ENCODE data around the gene WDR11.

WDR11 gene

GRCh38 chr10:120850911-120851865 lies at the start of gene WDR11:
TSS of gene WDR11 (plus strand) at chr10:120851362. CDS start at chr10:120851421, 59 bp downstream.
- peaks cover 45% of the 10 kb centered on the region for H3K4me1 Mint-ChIP-seq (ENCODE audit: low read depth)
- peaks cover 3% of the 10 kb centered on the region for H3K9me3 Mint-ChIP-seq
- H3K36me3 Mint-ChIP-seq (ENCODE audit: low read depth): peaks cover 29% of the 10 kb centered on the region

GRCh38 chr10:120802935-120803334 lies 48.2 kb upstream of the WDR11 start:
- Mint-ChIP-seq H3K9me3 (no peaks in the 10 kb centered on the region), H3K27ac (no peak overlapping the region), H3K4me1 (ENCODE audit: low read depth) (no peaks in the 10 kb centered on the region), H3K4me3 (no peak overlapping the region), H3K27me3 (no peaks in the 10 kb centered on the region), H3K36me3 (ENCODE audit: low read depth) (no peaks in the 10 kb centered on the region)

More at GRCh38 chr10:120850911-120851865, at the start of gene WDR11:
- Mint-ChIP-seq H3K4me3 (peak within 1 kb of the TSS; percentile 99), H3K27ac (peak within 1 kb of the TSS; percentile 98), H3K27me3 (no peaks in the 10 kb centered on the region)

GRCh38 chr10:120803972-120804371 lies 47.2 kb upstream of the WDR11 start:
- Mint-ChIP-seq H3K4me1 (ENCODE audit: low read depth) (no peaks in the 10 kb centered on the region), H3K27ac (no peak overlapping the region), H3K4me3 (no peak overlapping the region), H3K36me3 (ENCODE audit: low read depth) (no peaks in the 10 kb centered on the region), H3K9me3 (no peaks in the 10 kb centered on the region), H3K27me3 (no peaks in the 10 kb centered on the region)

- H3K27me3 Mint-ChIP-seq: no peaks in the 10 kb centered on the region
These were observed 45.9 kb upstream of the WDR11 start for GRCh38 chr10:120805014-120805812.

GRCh38 chr10:120806081-120806480 lies 45.1 kb upstream of the WDR11 start:
- Mint-ChIP-seq H3K4me3 (no peak overlapping the region), H3K9me3 (no peaks in the 10 kb centered on the region), H3K4me1 (ENCODE audit: low read depth) (no peaks in the 10 kb centered on the region), H3K36me3 (ENCODE audit: low read depth) (no peaks in the 10 kb centered on the region), H3K27me3 (no peaks in the 10 kb centered on the region), H3K27ac (no peak overlapping the region)

More at GRCh38 chr10:120805014-120805812, 45.9 kb upstream of the WDR11 start:
- Mint-ChIP-seq H3K4me1 (ENCODE audit: low read depth) (no peaks in the 10 kb centered on the region), H3K9me3 (no peaks in the 10 kb centered on the region), H3K4me3 (no peak overlapping the region), H3K27ac (no peak overlapping the region), H3K36me3 (ENCODE audit: low read depth) (no peaks in the 10 kb centered on the region)

- Mint-ChIP-seq H3K27ac (no peak overlapping the region), H3K9me3 (no peaks in the 10 kb centered on the region), H3K27me3 (no peaks in the 10 kb centered on the region), H3K4me1 (ENCODE audit: low read depth) (no peaks in the 10 kb centered on the region), H3K4me3 (no peak overlapping the region), H3K36me3 (ENCODE audit: low read depth) (no peaks in the 10 kb centered on the region)
These were observed 40.9 kb upstream of the WDR11 start for GRCh38 chr10:120810298-120810697.

GRCh38 chr10:120813085-120813484 lies 38.1 kb upstream of the WDR11 start:
- H3K27ac Mint-ChIP-seq: no peak overlapping the region
- no peaks in the 10 kb centered on the region for H3K36me3 Mint-ChIP-seq (ENCODE audit: low read depth)
- no peaks in the 10 kb centered on the region for H3K4me1 Mint-ChIP-seq (ENCODE audit: low read depth)
- peaks cover 4% of the 10 kb centered on the region for H3K27me3 Mint-ChIP-seq
- no peak overlapping the region for H3K4me3 Mint-ChIP-seq
- no peaks in the 10 kb centered on the region for H3K9me3 Mint-ChIP-seq

- Mint-ChIP-seq H3K27me3 (peaks cover 4% of the 10 kb centered on the region), H3K4me1 (ENCODE audit: low read depth) (no peaks in the 10 kb centered on the region), H3K36me3 (ENCODE audit: low read depth) (no peaks in the 10 kb centered on the region), H3K4me3 (no peak overlapping the region), H3K9me3 (no peaks in the 10 kb centered on the region), H3K27ac (no peak overlapping the region)
These were observed 32.9 kb upstream of the WDR11 start for GRCh38 chr10:120818301-120818700.

GRCh38 chr10:120819366-120819765 lies 31.8 kb upstream of the WDR11 start:
- Mint-ChIP-seq H3K9me3 (no peaks in the 10 kb centered on the region), H3K36me3 (ENCODE audit: low read depth) (no peaks in the 10 kb centered on the region), H3K27me3 (peaks cover 7% of the 10 kb centered on the region), H3K4me1 (ENCODE audit: low read depth) (no peaks in the 10 kb centered on the region), H3K4me3 (no peak overlapping the region), H3K27ac (no peak overlapping the region)

GRCh38 chr10:120823266-120823665 lies 27.9 kb upstream of the WDR11 start:
- H3K36me3 Mint-ChIP-seq (ENCODE audit: low read depth): no peaks in the 10 kb centered on the region
- no peak overlapping the region for H3K4me3 Mint-ChIP-seq
- no peaks in the 10 kb centered on the region for H3K4me1 Mint-ChIP-seq (ENCODE audit: low read depth)
- no peak overlapping the region for H3K27ac Mint-ChIP-seq
- peaks cover 7% of the 10 kb centered on the region for H3K27me3 Mint-ChIP-seq
- H3K9me3 Mint-ChIP-seq: no peaks in the 10 kb centered on the region

GRCh38 chr10:120824881-120825309 lies 26.3 kb upstream of the WDR11 start:
- no peaks in the 10 kb centered on the region for H3K9me3 Mint-ChIP-seq
- H3K4me3 Mint-ChIP-seq: no peak overlapping the region
- H3K4me1 Mint-ChIP-seq (ENCODE audit: low read depth): no peaks in the 10 kb centered on the region
- H3K36me3 Mint-ChIP-seq (ENCODE audit: low read depth): no peaks in the 10 kb centered on the region
- no peak overlapping the region for H3K27ac Mint-ChIP-seq
- H3K27me3 Mint-ChIP-seq: peaks cover 7% of the 10 kb centered on the region

- Mint-ChIP-seq H3K9me3 (no peaks in the 10 kb centered on the region), H3K27ac (no peak overlapping the region), H3K4me3 (no peak overlapping the region), H3K4me1 (ENCODE audit: low read depth) (no peaks in the 10 kb centered on the region), H3K36me3 (ENCODE audit: low read depth) (no peaks in the 10 kb centered on the region), H3K27me3 (peaks cover 7% of the 10 kb centered on the region)
These were observed 25.0 kb upstream of the WDR11 start for GRCh38 chr10:120825878-120826769.

GRCh38 chr10:120827251-120827875 lies 23.8 kb upstream of the WDR11 start:
- Mint-ChIP-seq H3K27ac (no peak overlapping the region), H3K27me3 (peaks cover 11% of the 10 kb centered on the region), H3K4me1 (ENCODE audit: low read depth) (no peaks in the 10 kb centered on the region), H3K9me3 (no peaks in the 10 kb centered on the region), H3K4me3 (no peak overlapping the region), H3K36me3 (ENCODE audit: low read depth) (no peaks in the 10 kb centered on the region)

- Mint-ChIP-seq H3K27ac (no peak overlapping the region), H3K36me3 (ENCODE audit: low read depth) (no peaks in the 10 kb centered on the region)
These were observed 22.3 kb upstream of the WDR11 start for GRCh38 chr10:120828763-120829319.

More at GRCh38 chr10:120828763-120829319, 22.3 kb upstream of the WDR11 start:
- no peaks in the 10 kb centered on the region for H3K9me3 Mint-ChIP-seq
- no peaks in the 10 kb centered on the region for H3K4me1 Mint-ChIP-seq (ENCODE audit: low read depth)
- no peak overlapping the region for H3K4me3 Mint-ChIP-seq
- peaks cover 15% of the 10 kb centered on the region for H3K27me3 Mint-ChIP-seq

All from stimulated activated naive CD8-positive, alpha-beta T cell treated with anti-CD3 and anti-CD28 coated beads, Interleukin-15, Interleukin-2, amounts not matched to agents 100 ng/mL and 50 ng/mL, for 24 hours (primary cell).